GM21619 (cell line): ENCODE measurements around the gene PPP4R1.

Experiments
- ATAC-seq: cut with Tn5 transposase; IDR thresholded peaks from one replicate; pipeline ENCODE4 v1.9.1; 2021; ENCODE audit not compliant: unreplicated experiment

The PPP4R1 gene

DNA sequence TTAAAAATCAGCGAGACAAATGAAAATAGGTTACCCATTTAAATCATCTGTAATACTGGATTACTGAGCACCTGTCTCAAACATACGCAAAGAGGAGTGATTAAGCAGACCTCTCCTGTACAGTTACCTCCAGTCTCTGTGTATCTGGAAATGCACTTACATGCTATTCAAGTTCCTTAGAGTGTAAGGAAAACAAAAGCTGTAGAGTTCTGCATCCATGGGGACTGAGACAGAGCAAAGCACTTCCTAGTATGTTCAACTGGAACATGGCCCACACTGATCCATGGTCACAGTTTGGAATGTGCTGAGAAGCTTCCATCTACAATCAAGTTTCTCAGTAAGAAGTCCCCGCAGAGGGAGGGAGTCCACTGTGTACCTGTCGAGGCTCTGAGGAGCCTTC lies 63.9 kb downstream of the PPP4R1 start:
- no peak for ATAC-seq

DNA sequence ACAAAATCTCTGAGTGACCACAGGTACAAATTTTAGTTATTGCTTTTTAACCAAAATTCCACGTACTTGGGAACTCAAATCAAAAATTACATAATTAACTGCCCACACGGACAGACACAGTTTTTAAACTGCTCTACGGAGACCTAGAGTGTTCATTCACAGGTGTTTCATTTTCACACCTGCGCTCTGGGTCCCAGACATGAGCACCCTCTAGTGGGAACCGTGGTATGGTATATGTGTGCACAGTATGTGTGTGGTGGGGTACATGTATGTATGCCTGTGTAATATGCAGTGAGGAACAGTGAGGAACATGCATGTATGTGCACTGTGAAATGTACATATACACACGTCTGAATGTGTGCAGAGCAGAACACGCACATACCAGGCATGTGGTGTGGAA lies 65.0 kb downstream of the PPP4R1 start:
- no peak for ATAC-seq

DNA sequence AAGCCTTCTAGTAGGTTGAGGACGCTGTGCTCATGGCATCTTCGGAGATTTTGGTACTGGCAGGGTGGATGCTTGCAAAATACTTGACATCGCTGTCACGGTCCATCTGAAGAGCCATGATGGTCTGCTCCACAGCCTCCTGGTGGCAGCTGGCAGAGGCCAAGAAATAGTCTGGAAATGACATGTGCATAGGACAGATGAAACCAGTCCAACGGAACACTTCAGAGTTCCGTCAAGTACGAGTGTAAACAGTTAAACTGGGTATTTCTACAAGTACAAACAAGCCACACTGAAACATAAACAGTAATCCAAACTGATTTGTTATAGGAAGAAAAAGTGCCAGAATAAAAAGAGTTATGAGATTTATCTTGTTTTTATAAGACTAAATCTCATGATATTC lies 66.6 kb downstream of the PPP4R1 start:
- no peak for ATAC-seq

GRCh38 chr18:9546468-9546867 lies 67.9 kb downstream of the PPP4R1 start:
- no peak for ATAC-seq

- ATAC-seq = no peak
Measured at GRCh38 chr18:9545029-9545428, 69.3 kb downstream of the PPP4R1 start.

GRCh38 chr18:9542924-9543323 lies 71.4 kb downstream of the PPP4R1 start:
- no peak for ATAC-seq

- ATAC-seq = no peak
Measured at GRCh38 chr18:9539938-9540337, 74.4 kb downstream of the PPP4R1 start.

- ATAC-seq = no peak
Measured at GRCh38 chr18:9539283-9539682, 75.1 kb downstream of the PPP4R1 start.

GRCh38 chr18:9537677-9538076 lies 76.7 kb downstream of the PPP4R1 start:
- ATAC-seq = no peak

DNA sequence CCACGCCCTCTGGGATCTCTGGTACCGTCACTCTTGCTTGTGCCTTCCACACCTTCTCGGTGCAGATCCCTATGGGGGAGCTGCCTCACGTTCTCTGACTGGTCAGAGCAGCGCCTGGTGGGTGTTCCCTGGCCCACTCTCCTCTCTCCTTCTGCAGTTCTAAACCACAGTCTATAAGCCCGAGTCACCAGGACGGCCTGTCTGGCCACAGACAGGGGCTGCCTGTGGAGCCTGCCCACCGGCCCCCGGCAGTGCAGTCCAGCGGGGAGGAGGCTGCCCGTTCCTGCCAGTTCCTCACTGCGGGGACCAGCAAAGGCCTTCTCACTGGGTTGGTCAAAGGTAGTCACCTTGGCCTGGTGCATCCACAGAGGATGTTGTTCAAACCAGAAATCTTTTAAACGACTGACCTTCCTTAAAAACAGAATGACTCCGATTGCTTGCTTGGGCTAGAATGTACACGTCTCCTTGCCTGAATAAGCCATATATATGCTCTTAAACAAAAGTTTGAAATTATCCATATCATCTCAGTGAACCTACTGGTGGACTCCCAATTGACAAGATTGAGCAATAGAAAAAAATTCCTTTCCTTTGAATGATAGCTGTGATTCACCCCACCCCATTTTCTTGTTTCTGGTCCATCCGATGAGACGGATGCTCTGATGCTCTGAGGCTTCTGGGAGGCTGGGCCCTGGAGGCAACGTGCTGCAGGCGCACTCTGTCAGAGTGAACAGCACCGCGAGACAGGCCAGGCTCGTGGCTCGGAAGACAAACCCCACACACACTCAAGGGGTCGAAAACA lies 77.8 kb downstream of the PPP4R1 start:
- ATAC-seq = no peak

- ATAC-seq = no peak
Measured at GRCh38 chr18:9535430-9535991, 78.8 kb downstream of the PPP4R1 start.

DNA sequence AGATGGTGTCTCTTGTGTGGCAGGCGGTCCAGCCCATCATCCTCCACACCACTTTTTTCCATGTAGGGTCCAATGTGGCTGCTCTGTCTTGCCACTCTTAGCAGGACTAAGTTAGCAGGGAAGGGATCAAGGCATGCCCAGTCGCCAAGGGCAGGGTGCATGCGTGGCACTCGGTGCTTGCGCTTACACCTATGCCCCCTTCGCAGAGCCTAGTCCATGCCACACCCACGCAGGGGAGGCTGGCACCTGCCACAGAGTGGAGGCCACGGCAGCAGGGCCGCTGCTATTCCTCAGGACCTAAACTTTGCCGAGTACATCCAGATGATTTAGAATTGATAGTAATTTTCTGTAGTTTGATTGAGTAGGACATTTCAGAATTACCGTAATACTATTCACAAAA lies 79.5 kb downstream of the PPP4R1 start:
- no peak for ATAC-seq

GRCh38 chr18:9531791-9532410 lies 82.5 kb downstream of the PPP4R1 start:
- ATAC-seq = no peak

- no peak for ATAC-seq
Measured at GRCh38 chr18:9530226-9531009, 83.9 kb downstream of the PPP4R1 start.

GRCh38 chr18:9526458-9526857 lies 87.9 kb downstream of the PPP4R1 start:
- ATAC-seq = no peak

DNA sequence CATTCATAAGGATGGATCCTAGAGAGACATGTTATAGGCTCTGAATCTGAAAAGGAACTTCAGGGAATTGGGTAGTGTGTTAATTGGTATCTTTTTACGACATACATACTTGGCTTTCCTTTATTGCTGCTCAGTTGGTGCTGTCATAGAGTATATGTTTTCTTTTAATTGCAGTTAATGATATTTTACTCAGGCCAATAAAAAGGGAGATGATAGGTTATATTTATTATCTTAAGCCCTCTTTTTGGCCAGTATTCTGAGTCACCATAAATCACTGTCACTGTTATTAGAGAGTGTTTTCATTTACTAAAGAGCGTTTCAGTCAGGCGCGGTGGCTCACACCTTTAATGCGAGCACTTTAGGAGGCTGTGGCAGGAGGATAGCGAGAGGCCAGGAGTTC lies 91.4 kb downstream of the PPP4R1 start:
- ATAC-seq = no peak

GRCh38 chr18:9521770-9522169 lies 92.6 kb downstream of the PPP4R1 start:
- no peak for ATAC-seq

GRCh38 chr18:9520666-9521065 lies 93.7 kb downstream of the PPP4R1 start:
- no peak for ATAC-seq

DNA sequence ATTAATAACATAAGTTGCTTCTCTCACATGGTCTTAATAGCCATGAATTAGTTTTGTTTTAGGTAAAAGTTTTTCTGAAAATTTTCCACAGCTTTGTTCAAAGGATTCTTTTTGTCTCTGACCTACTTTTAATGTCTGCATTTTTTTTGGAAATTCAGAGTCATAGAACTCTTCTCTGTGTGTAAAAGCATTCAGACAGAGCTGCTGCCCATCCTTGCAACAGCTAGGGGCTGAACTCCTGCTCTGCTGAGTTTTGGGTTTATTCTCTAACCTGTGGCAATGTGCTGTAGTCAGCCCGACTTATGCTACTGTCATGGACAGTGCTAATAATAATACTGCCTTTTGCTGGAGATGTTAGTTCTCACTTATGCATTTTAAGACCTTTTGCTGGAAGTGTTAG lies 95.0 kb downstream of the PPP4R1 start:
- no peak for ATAC-seq

DNA sequence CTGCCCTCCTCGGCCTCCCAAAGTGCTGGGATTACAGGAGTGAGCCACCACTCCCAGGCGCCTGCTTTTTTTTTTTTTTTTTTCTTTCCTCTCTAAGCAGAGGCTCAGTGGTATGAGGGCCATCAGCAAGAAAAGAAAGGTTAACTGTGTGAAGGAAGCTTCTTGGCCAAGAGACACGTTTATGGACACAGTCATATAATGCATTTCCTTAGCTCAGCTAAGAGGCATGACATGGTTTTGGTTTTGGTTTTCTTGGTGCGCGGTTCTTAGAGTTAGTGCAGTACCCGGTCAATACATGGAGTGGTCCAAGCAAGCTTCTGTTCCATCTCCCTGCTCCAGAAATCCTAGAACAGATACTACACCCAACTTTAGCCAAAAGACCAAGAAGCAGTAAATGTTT lies 96.5 kb downstream of the PPP4R1 start:
- no peak for ATAC-seq

GRCh38 chr18:9516437-9517064 lies 97.8 kb downstream of the PPP4R1 start:
- no peak for ATAC-seq
